HPDE6-E6E7 (cell line): Measurements from ENCODE around the gene PRRG2.

Experiments used
- DNase-seq: peaks from one replicate; pipeline ENCODE4 v3.0.0; 2011; ENCODE audit warnings: missing footprints; ENCODE audit errors: extremely low spot score

The PRRG2 gene

DNA sequence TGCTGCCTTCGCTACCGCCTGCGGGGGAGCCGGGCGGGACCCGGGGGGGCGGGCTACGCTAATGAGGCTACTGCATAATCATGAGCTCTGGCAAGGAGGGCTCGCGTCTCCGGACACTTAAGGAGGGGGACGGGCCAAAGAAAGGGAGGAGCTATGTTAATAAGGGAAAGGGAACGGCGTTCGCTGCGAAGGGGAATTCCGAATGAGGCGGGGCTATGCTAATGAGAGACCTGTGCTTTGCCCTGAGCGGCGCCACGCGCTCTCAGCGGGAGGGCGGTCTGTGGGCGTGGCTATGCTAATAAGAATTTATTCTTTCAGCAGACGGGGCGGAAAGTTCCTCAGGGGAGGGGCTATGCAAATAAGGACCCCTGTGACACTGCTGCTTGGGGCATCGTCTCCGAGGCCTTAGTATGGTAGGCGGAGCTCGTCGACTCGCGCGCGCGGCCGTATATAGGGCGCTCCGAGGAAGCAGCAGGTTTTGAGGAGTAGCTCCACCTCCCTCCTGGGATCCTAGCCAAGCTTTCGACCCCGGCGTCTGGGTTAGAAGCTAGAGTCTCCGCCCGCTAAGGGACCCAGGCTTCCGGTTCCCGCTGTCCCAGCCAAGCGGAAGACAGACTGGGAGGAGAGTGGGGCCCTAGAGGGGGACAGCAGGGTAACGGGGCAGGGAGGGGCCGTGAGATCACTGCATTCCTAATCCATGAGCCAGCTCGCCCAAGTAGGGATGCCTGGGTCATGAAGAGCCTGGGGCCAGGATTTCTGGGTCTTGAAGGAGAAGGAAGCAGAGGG is 59.2 kb downstream of the PRRG2 start, which contains the start of gene RRAS:
Gene RRAS, minus strand, starts transcription at position 31 of the 786 bp plus-strand sequence. CDS start 45 bp downstream, outside the sequence.
- DNase-seq: peak; percentile 92
